Liver (tissue), 9 donors: ENCODE data around the gene SRGN. TPM values are rescaled to one million over a fixed set of nuclear protein-coding genes. Genes with fewer than 3 reads are reported as not detected.

ENCODE experiments used
- DNase-seq: peaks from one replicate; pipeline ENCODE4 v3.0.0-alpha.2; 2017; ENCODE audit warnings: low spot score
- H3K27ac ChIP-seq, 2 donors: one replicate each; pipeline ENCODE4 v1.7.0; 2013; ENCODE audit warnings: inconsistent platforms in 2 of 2, low read length in 2 of 2, control low read depth in 1 of 2, low read depth in 1 of 2, mild to moderate bottlenecking in 1 of 2
- H3K27me3 ChIP-seq, 4 donors: one replicate each; pipeline versions ENCODE4 v1.6.1 to v1.7.0; 2013; ENCODE audit warnings: low read length in 3 of 4, inconsistent platforms in 1 of 4, mild to moderate bottlenecking in 1 of 4, moderate library complexity in 1 of 4; ENCODE audit not compliant: control insufficient read depth in 4 of 4, insufficient read depth in 4 of 4
- H3K36me3 ChIP-seq, 4 donors: one replicate each; pipeline versions ENCODE4 v1.6.1 to v1.7.0; 2013; ENCODE audit warnings: low read length in 3 of 4, mild to moderate bottlenecking in 3 of 4, low read depth in 1 of 4, moderate library complexity in 1 of 4; ENCODE audit not compliant: control insufficient read depth in 4 of 4, insufficient read depth in 3 of 4
- H3K4me1 ChIP-seq, 4 donors: one replicate each; pipeline versions ENCODE4 v1.6.1 to v1.7.0; 2013; ENCODE audit warnings: low read length in 3 of 4, mild to moderate bottlenecking in 3 of 4, moderate library complexity in 1 of 4; ENCODE audit not compliant: control insufficient read depth in 4 of 4, insufficient read depth in 4 of 4
- H3K4me3 ChIP-seq, 3 donors: one replicate each; pipeline versions ENCODE4 v1.6.1 to v1.7.0; 2013; ENCODE audit warnings: low read length in 3 of 3, control low read depth in 1 of 3, low read depth in 1 of 3, mild to moderate bottlenecking in 1 of 3
- H3K9ac ChIP-seq, 2 donors: one replicate each; pipeline ENCODE4 v1.7.0; 2013; ENCODE audit warnings: low read length in 2 of 2, mild to moderate bottlenecking in 2 of 2, moderate library complexity in 2 of 2, control low read depth in 1 of 2, low read depth in 1 of 2
- H3K9me3 ChIP-seq, 4 donors: one replicate each; pipeline versions ENCODE4 v1.6.1 to v1.7.0; 2013; ENCODE audit warnings: low read length in 3 of 4; ENCODE audit not compliant: control insufficient read depth in 4 of 4
- ATF3 ChIP-seq: IDR thresholded peaks from 2 replicates; pipeline ENCODE4 v1.6.1; 2016; ENCODE audit warnings: antibody characterized with exemption
- FOXA1 ChIP-seq: IDR thresholded peaks from 2 replicates; pipeline ENCODE4 v1.6.1; 2016; ENCODE audit warnings: antibody characterized with exemption
- FOXA2 ChIP-seq: IDR thresholded peaks from 2 replicates; pipeline ENCODE4 v1.6.1; 2016; ENCODE audit warnings: antibody characterized with exemption
- GABPA ChIP-seq, 2 donors: IDR thresholded peaks in 1 of 2; conservative IDR thresholded peaks in 1 of 2; 2 replicates each; pipeline ENCODE4 v1.6.1; 2016; ENCODE audit warnings: antibody characterized with exemption in 2 of 2, mild to moderate bottlenecking in 1 of 2, moderate library complexity in 1 of 2
- HNF4A ChIP-seq, 2 donors: conservative IDR thresholded peaks; 2 replicates each; pipeline ENCODE4 v1.6.1; 2016; ENCODE audit warnings: antibody characterized with exemption in 2 of 2, mild to moderate bottlenecking in 2 of 2
- HNF4G ChIP-seq: IDR thresholded peaks from 2 replicates; pipeline ENCODE4 v1.6.1; 2016; ENCODE audit warnings: antibody characterized with exemption
- JUND ChIP-seq, 2 donors: IDR thresholded peaks; 2 replicates each; pipeline ENCODE4 v1.6.1; 2016; ENCODE audit warnings: antibody characterized with exemption in 2 of 2
- MAX ChIP-seq: IDR thresholded peaks from 2 replicates; pipeline ENCODE4 v1.6.1; 2016; ENCODE audit warnings: antibody characterized with exemption
- NR2F2 ChIP-seq: IDR thresholded peaks from 2 replicates; pipeline ENCODE4 v1.6.1; 2016; ENCODE audit warnings: antibody characterized with exemption
- RAD21 ChIP-seq, 2 donors: IDR thresholded peaks; 2 replicates each; pipeline ENCODE4 v1.6.1; 2016; ENCODE audit warnings: antibody characterized with exemption in 2 of 2, mild to moderate bottlenecking in 2 of 2
- SP1 ChIP-seq: IDR thresholded peaks from 2 replicates; pipeline ENCODE4 v1.6.1; 2018; ENCODE audit warnings: antibody characterized with exemption, mild to moderate bottlenecking
- YY1 ChIP-seq: IDR thresholded peaks from 2 replicates; pipeline ENCODE4 v1.6.1; 2016; ENCODE audit warnings: antibody characterized with exemption, mild to moderate bottlenecking
- ZBTB33 ChIP-seq: IDR thresholded peaks from 2 replicates; pipeline ENCODE4 v1.6.1; 2016; ENCODE audit warnings: antibody characterized with exemption
- WGBS: extraction: QIAGEN DNeasy Blood & Tissue Kit; methylation state at CpG from one replicate; pipeline ENCODE4 v1.1.7; 2013; 5-methylcytosine and 5-hydroxymethylcytosine counted together
- polyA plus RNA-seq, 2 donors: library from polyadenylated mRNA; stranded (reverse) in 1 of 2; unstranded in 1 of 2; fragments of 200-250 nt in 1 of 2; fragments of >200 nt in 1 of 2; fragmentation: Nextera tagmentation in 1 of 2; extraction: Ambion mirVana in 1 of 2; gene quantifications; one replicate each; pipeline versions ENCODE4 v1.2.1 to v1.2.3, GENCODE V29; 2013 to 2015
- total RNA-seq, 2 donors: library from RNA; depleted of rRNA; stranded (reverse); fragments of >200 nt; gene quantifications; one replicate each; pipeline ENCODE4 v1.2.3, GENCODE V29; 2014
- TF ChIP-seq, protein P1 (sequence below): IDR thresholded peaks from 2 replicates; pipeline ENCODE4 v1.6.1; 2016; ENCODE audit warnings: antibody characterized with exemption, mild to moderate bottlenecking
- donor health status: healthy.
- donor health status: healthy.
- donor health status: healthy.
- donor health status: healthy.
- donor health status: healthy.

Gene SRGN
- total and polyA plus RNA-seq, 4 donors = 19.5 to 305 (median 41.3) TPM

- TF ChIP-seq, protein P1, sequence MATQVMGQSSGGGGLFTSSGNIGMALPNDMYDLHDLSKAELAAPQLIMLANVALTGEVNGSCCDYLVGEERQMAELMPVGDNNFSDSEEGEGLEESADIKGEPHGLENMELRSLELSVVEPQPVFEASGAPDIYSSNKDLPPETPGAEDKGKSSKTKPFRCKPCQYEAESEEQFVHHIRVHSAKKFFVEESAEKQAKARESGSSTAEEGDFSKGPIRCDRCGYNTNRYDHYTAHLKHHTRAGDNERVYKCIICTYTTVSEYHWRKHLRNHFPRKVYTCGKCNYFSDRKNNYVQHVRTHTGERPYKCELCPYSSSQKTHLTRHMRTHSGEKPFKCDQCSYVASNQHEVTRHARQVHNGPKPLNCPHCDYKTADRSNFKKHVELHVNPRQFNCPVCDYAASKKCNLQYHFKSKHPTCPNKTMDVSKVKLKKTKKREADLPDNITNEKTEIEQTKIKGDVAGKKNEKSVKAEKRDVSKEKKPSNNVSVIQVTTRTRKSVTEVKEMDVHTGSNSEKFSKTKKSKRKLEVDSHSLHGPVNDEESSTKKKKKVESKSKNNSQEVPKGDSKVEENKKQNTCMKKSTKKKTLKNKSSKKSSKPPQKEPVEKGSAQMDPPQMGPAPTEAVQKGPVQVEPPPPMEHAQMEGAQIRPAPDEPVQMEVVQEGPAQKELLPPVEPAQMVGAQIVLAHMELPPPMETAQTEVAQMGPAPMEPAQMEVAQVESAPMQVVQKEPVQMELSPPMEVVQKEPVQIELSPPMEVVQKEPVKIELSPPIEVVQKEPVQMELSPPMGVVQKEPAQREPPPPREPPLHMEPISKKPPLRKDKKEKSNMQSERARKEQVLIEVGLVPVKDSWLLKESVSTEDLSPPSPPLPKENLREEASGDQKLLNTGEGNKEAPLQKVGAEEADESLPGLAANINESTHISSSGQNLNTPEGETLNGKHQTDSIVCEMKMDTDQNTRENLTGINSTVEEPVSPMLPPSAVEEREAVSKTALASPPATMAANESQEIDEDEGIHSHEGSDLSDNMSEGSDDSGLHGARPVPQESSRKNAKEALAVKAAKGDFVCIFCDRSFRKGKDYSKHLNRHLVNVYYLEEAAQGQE = no peak
- TF ChIP-seq FOXA2 = no peak
- TF ChIP-seq RAD21 (IDR thresholded peaks at IDR 0.05) = no peak
- TF ChIP-seq SP1 = no peak
These were observed 35.2 kb upstream of the SRGN start (continued) for GRCh38 chr10:69052736-69053135.

DNA sequence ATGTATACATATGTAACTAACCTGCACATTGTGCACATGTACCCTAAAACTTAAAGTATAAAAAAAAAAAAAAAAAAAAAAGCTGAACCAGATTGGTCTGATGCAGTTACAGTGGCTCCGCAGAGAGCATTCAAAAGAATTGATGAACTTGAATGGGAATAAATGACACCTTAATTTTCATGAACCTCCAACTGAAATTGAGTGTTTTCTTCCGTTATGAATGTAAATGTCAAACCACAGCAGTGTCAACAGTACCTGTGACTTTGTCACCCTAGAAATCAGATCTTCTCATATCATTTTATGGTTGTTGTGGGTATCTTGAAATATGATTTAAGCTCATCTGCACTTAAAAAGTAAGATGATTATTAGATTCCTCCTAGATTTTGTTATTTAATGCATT, 32.7 kb upstream of the SRGN start:
- no peak overlapping the region for H3K27ac ChIP-seq
- no peaks in the 10 kb centered on the region for H3K4me1 ChIP-seq
- DNase-seq = no peak
- no peaks in the 10 kb centered on the region for H3K9me3 ChIP-seq
- TF ChIP-seq RAD21 (IDR thresholded peaks at IDR 0.05) (no peak), MAX (no peak), ATF3 (no peak), HNF4G (no peak), JUND (IDR thresholded peaks at IDR 0.05) (no peak), FOXA2 (no peak), SP1 (no peak), NR2F2 (no peak), FOXA1 (no peak), GABPA (IDR thresholded peaks at IDR 0.05 in 1 of 2, conservative IDR thresholded peaks at IDR 0.05 in 1 of 2) (no peak), YY1 (no peak), ZBTB33 (no peak), HNF4A (conservative IDR thresholded peaks at IDR 0.05) (no peak)
- TF ChIP-seq, protein P1 = no peak
- H3K4me3 ChIP-seq = no peak overlapping the region
- H3K36me3 ChIP-seq = no peaks in the 10 kb centered on the region
- no peak overlapping the region for H3K9ac ChIP-seq
- WGBS = 89% methylated on average over 2 of the region's 2 CpGs
- no peaks in the 10 kb centered on the region for H3K27me3 ChIP-seq
